Sigmoid colon (tissue), 7 donors: Measurements from ENCODE around the gene RAB26. TPM values are rescaled to one million over a fixed set of nuclear protein-coding genes. Genes with fewer than 3 reads are reported as not detected.

Experiments
- DNase-seq: peaks from one replicate; pipeline ENCODE4 v3.0.0-alpha.2; 2019
- H3K27ac ChIP-seq, 4 donors: fragments of 200-600 bp; sonication (generic); one replicate each; pipeline ENCODE4 v1.5.1; 2016 to 2019; ENCODE audit warnings: mild to moderate bottlenecking in 1 of 4
- H3K27me3 ChIP-seq, 3 donors: fragments of 200-600 bp; sonication (generic); one replicate each; pipeline ENCODE4 v1.5.1; 2019; ENCODE audit warnings: mild to moderate bottlenecking in 1 of 3
- H3K36me3 ChIP-seq, 4 donors: fragments of 200-600 bp; sonication (generic); one replicate each; pipeline ENCODE4 v1.5.1; 2016 to 2019
- H3K4me1 ChIP-seq, 4 donors: fragments of 200-600 bp; sonication (generic); one replicate each; pipeline ENCODE4 v1.5.1; 2017 to 2019
- H3K4me3 ChIP-seq, 4 donors: fragments of 200-600 bp; sonication (generic); one replicate each; pipeline ENCODE4 v1.5.1; 2017 to 2019; ENCODE audit warnings: mild to moderate bottlenecking in 2 of 4, moderate library complexity in 1 of 4
- H3K9me3 ChIP-seq, 4 donors: fragments of 200-600 bp in 3 of 4; sonication (generic) in 3 of 4; one replicate each; pipeline versions ENCODE4 v1.5.1 to v1.6.1; 2013 to 2019
- EP300 ChIP-seq, 4 donors: sonication (generic); formaldehyde crosslinking; IDR thresholded peaks; one replicate each; pipeline ENCODE4 v1.6.1; 2017; ENCODE audit warnings: antibody characterized with exemption in 4 of 4
- POLR2A ChIP-seq, 2 donors: fragments of 450-650 bp; IDR thresholded peaks; one replicate each; pipeline ENCODE4 v1.6.1; 2016; ENCODE audit warnings: antibody characterized with exemption in 2 of 2, mild to moderate bottlenecking in 2 of 2, moderate library complexity in 2 of 2
- POLR2AphosphoS5 ChIP-seq, 4 donors: sonication (generic); formaldehyde crosslinking; IDR thresholded peaks; one replicate each; pipeline ENCODE4 v1.6.1; 2017; ENCODE audit warnings: antibody characterized with exemption in 4 of 4
- WGBS, 2 donors: extraction: QIAGEN DNeasy Blood & Tissue Kit; methylation state at CpG; one replicate each; pipeline ENCODE4 v1.1.7; 2013; 5-methylcytosine and 5-hydroxymethylcytosine counted together
- intact Hi-C: fragments of 100-400 bp; cut with DNase I; formaldehyde crosslinking; loops from one replicate; pipeline ENCODE4 v1.15.1; 2023
- polyA plus RNA-seq, 3 donors: library from polyadenylated mRNA; stranded (reverse); fragments of 200-250 nt; gene quantifications; one replicate each; pipeline ENCODE4 v1.2.3, GENCODE V29; 2013
- total RNA-seq, 4 donors: library from RNA; depleted of rRNA; stranded (reverse); fragments of >200 nt; gene quantifications; one replicate each; pipeline ENCODE4 v1.1.0, GENCODE V29; 2016
- TF ChIP-seq, protein P1 (sequence below), 4 experiments: fragments of 450-650 bp in 3 of 4; fragments of 200-600 bp in 1 of 4; IDR thresholded peaks; one replicate each; pipeline ENCODE4 v1.5.1; 2016 to 2019; ENCODE audit warnings: antibody characterized with exemption in 4 of 4, mild to moderate bottlenecking in 3 of 4, moderate library complexity in 2 of 4
- donor health status: healthy with polysubstance abuse.
- donor health status: Bipolar disorder and iron deficiency.
- donor health status: healthy.

Gene RAB26
- total and polyA plus RNA-seq, 7 donors = 0.68 to 18.8 (median 8.5) TPM; not detected in 1

DNA sequence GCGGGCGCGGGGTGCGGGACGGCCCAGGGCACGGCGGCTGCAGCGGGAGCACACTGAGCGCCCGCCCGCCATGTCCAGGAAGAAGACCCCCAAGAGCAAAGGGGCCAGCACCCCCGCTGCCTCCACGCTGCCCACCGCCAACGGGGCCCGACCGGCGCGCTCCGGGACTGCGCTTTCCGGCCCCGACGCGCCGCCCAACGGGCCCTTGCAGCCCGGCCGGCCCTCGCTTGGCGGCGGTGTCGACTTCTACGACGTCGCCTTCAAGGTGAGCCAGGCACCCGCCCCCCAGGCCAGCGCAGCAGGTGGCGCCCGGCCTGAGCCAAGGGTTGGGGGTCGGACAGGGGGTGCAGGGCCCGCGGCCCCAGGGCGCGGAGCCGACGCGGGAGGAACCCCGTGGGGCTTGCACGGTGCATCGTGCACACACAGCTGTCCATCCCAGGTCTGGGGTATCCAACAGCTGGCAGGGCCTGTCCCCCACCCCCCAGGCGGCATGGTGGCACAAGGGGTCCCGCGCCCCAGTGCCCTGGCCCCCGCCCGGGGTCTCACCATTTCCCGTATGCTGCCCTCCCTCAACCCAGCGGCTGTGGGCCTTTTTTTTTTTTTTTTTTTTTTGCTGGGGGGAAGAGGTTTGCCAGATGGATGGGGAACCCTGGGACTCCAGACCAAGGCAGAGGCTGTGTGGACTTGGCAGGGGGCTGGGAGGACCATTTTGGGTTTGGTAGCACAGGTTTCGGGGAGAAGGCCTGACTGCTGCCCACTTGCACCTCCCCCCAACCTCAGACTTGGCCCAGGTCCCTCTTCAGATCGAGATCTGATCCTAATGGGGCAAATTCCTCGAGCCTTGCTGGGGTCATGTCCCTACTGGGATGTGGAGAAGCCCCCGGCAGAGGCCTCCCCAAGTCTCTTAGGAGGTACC, 547 bp downstream of the RAB26 start:
- H3K9me3 ChIP-seq = no peaks in the 10 kb centered on the region
- H3K27me3 ChIP-seq = no peaks in the 10 kb centered on the region
- intact Hi-C loops = no loop called here
- H3K4me3 ChIP-seq = peak overlapping the region in 3 of 4 donors; percentile 42 to 55 (median 53)
- peak overlapping the region in 3 of 4 donors; percentile 52 to 76 (median 64) for H3K27ac ChIP-seq
- 2% methylated on average over 62 of the region's 62 CpGs for WGBS, 2 donors
- peaks cover 0 to 8% (median 2%) of the 10 kb centered on the region in 4 donors for H3K36me3 ChIP-seq
- DNase-seq = no peak
- H3K4me1 ChIP-seq = peaks cover 0 to 63% (median 59%) of the 10 kb centered on the region in 4 donors
- TF ChIP-seq, protein P1, sequence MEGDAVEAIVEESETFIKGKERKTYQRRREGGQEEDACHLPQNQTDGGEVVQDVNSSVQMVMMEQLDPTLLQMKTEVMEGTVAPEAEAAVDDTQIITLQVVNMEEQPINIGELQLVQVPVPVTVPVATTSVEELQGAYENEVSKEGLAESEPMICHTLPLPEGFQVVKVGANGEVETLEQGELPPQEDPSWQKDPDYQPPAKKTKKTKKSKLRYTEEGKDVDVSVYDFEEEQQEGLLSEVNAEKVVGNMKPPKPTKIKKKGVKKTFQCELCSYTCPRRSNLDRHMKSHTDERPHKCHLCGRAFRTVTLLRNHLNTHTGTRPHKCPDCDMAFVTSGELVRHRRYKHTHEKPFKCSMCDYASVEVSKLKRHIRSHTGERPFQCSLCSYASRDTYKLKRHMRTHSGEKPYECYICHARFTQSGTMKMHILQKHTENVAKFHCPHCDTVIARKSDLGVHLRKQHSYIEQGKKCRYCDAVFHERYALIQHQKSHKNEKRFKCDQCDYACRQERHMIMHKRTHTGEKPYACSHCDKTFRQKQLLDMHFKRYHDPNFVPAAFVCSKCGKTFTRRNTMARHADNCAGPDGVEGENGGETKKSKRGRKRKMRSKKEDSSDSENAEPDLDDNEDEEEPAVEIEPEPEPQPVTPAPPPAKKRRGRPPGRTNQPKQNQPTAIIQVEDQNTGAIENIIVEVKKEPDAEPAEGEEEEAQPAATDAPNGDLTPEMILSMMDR (IDR thresholded peaks at IDR 0.05) = no peak
- TF ChIP-seq POLR2A (IDR thresholded peaks at IDR 0.05) (no peak), EP300 (IDR thresholded peaks at IDR 0.05) (no peak), POLR2AphosphoS5 (IDR thresholded peaks at IDR 0.05) (no peak)

DNA sequence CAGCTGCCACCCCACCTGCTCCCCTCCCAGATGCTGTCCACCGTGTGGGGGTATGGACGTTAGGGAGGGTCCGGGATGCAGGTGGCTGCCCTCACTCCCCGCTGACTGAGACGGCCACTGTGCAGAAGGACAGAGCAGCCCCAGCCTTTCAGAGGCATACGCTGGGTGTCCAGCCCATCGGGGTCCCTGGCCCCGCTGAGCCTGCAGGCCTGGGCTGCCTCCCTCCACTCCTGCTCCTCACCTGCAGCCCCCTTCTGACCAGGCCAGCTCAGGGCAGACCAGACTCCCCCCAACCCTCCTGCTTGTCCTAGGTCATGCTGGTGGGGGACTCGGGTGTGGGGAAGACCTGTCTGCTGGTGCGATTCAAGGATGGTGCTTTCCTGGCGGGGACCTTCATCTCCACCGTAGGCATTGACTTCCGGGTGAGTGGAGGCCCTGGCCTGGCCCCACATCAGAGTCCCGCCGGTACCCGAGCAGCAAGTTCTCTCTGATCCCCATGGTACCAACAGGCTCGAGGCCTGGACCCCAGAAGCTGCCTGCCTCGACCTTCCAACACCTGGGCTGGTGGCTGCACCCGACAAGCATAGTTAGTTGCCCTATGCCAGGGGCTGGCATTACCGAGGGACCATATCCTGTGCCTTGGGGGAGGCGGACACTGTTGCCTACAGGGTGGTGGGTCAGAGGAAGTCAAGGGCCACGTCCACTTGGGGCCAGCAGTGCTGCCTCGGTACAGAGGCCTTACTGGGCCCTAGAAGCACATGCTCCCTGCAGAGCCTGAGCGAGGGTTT, 1.4 kb downstream of the RAB26 start:
- Histone ChIP-seq H3K27me3 (no peaks in the 10 kb centered on the region), H3K36me3 (peaks cover 0 to 8% (median 2%) of the 10 kb centered on the region in 4 donors), H3K4me1 (peaks cover 0 to 70% (median 66%) of the 10 kb centered on the region in 4 donors), H3K9me3 (no peaks in the 10 kb centered on the region), H3K27ac (no peak overlapping the region), H3K4me3 (no peak overlapping the region)
- TF ChIP-seq POLR2A (IDR thresholded peaks at IDR 0.05) (no peak), EP300 (IDR thresholded peaks at IDR 0.05) (no peak), POLR2AphosphoS5 (IDR thresholded peaks at IDR 0.05) (no peak)
- TF ChIP-seq, protein P1 (IDR thresholded peaks at IDR 0.05) = no peak
- DNase-seq = no peak
- 60 to 63% methylated on average over 24 of the region's 24 CpGs for WGBS, 2 donors
- intact Hi-C loops = no loop called here

DNA sequence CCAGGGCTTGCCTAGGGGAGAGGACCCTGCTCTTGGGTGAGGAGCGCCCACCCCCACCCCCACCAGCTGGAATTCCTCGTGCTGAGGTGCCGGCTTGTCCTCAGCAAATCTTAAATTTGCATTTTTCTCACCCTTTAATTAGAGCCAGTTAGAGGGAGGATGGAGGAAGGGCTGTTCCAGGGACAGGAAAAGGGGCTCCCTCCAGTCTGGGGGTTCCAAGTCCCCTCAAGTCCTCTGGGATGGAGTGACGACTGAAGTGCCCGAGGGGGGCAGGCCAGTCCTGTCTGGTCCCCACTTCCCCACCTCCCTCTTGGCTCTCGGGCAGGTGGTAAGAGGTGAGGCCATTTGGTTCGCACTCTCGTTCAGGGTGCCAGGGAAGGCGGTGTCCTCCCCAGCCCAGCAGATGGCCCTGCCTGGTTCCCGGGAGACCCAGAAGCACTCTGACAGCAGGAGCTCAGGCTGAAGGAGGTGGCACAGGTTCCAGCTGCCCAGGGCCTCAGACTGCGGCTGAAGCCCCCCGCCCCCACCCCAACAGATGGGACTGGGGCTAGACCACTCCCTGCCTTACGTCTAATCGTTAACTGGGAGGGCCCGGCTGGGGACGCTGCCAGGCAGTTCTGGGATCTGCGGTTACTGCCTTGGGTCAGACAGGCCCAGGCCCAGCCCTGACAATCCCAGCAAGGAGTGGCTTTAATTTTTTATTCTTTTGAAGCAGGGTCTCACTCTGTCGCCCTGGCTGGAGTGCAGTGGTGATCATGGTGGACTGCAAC, 2.2 kb downstream of the RAB26 start:
- Histone ChIP-seq H3K4me1 (peaks cover 0 to 72% (median 66%) of the 10 kb centered on the region in 4 donors), H3K27ac (no peak overlapping the region), H3K27me3 (no peaks in the 10 kb centered on the region), H3K4me3 (no peak overlapping the region), H3K9me3 (no peaks in the 10 kb centered on the region), H3K36me3 (peaks cover 0 to 8% (median 2%) of the 10 kb centered on the region in 4 donors)
- no peak for TF ChIP-seq EP300 (IDR thresholded peaks at IDR 0.05)
- no peak for TF ChIP-seq POLR2AphosphoS5 (IDR thresholded peaks at IDR 0.05)
- TF ChIP-seq, protein P1 (IDR thresholded peaks at IDR 0.05) = no peak
- no peak for TF ChIP-seq POLR2A (IDR thresholded peaks at IDR 0.05)
- 23 to 59% methylated on average over 18 of the region's 18 CpGs for WGBS, 2 donors
- DNase-seq = no peak
- intact Hi-C loops = no loop called here
